SU-DHL-6 (cell line): Measurements from ENCODE around the gene STX3.

Experiments
- CTCF ChIP-seq: fragments of 200-600 bp; sonication (generic); IDR thresholded peaks from one replicate; pipeline ENCODE4 v1.5.1; 2017; ENCODE audit warnings: antibody characterized with exemption, mild to moderate bottlenecking, low read length, moderate library complexity; ENCODE audit not compliant: insufficient read depth, poor library complexity, severe bottlenecking
- EZH2phosphoT487 ChIP-seq: fragments of 200-600 bp; sonication (generic), shearing (Covaris generic); conservative IDR thresholded peaks from 2 replicates; pipeline ENCODE4 v1.6.1; 2018; ENCODE audit warnings: mild to moderate bottlenecking, antibody characterized with exemption, low read length, moderate library complexity, mixed read lengths

GRCh38 chr11:59818572-59818971 lies 63.4 kb downstream of the STX3 start:
- TF ChIP-seq CTCF = no peak
- TF ChIP-seq EZH2phosphoT487 = no peak
